HS-27A (cell line): ENCODE data around the gene MCU.
"Not testable (repeated sequence)": the region's sequence is repeated elsewhere in the genome, so short reads cannot be mapped to it uniquely, and the experiment has no call there.

Source experiments
- DNase-seq: peaks from one replicate; pipeline ENCODE4 v3.0.0-alpha.2; 2012; ENCODE audit warnings: low read depth, missing footprints

The MCU gene

DNA sequence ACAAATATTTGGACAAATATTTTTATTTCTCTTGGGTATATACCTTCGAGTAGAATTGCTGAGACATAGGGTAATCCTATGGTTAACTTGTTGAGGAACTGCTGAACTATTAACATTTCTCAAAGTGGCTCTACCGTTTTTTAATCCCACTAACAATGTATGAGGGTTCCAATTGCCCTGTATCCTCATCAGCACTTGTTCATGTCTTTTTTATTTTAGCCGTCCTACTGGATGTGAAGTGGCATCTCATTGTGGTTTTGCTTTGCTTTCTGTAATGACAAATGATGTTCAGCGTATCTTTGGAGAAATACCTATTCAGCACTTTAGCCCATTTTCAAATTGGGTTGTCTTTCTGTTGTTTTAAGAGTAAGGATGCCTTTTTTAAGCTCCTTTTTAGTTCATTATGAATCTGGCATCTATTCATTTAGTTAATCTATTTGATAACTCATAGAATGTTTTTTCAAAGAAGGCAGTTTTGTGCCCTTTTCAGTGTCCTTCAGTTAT, 40.0 kb downstream of the MCU start:
- DNase-seq, result no peak

- no peak for DNase-seq
These were observed 40.6 kb downstream of the MCU start for GRCh38 chr10:72732521-72732920.

GRCh38 chr10:72733989-72734388, 42.0 kb downstream of the MCU start:
- DNase-seq, result no peak

DNA sequence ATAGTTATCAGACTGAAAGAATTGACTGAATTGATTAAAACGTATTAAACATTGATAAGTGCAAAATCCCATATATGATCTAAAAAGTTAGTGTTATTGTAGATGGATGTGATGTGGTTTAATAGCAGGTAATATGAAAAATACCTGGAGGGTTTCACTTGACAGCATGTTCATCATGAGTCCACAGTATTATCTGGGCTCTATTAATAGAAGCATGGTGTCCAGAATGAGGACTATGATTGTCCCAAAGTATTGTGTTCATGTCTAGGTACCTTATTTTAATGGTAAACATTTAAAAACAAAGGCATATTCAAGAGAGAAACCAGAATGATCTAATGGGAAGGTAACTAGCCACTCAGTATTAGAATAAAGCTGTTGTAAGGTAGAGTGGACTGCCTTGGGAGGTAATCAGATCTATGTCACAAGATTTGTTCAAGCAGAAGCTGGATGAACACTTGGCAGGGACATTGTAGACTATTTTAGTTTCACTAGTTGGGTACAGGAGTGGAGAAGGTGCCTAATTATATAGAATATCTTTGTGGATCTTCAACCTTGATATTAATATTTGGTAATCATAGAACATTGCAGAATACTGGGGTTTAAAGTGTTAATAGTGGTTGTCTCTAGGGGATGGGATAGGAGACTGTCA, 43.5 kb downstream of the MCU start:
- DNase-seq, result no peak

DNA sequence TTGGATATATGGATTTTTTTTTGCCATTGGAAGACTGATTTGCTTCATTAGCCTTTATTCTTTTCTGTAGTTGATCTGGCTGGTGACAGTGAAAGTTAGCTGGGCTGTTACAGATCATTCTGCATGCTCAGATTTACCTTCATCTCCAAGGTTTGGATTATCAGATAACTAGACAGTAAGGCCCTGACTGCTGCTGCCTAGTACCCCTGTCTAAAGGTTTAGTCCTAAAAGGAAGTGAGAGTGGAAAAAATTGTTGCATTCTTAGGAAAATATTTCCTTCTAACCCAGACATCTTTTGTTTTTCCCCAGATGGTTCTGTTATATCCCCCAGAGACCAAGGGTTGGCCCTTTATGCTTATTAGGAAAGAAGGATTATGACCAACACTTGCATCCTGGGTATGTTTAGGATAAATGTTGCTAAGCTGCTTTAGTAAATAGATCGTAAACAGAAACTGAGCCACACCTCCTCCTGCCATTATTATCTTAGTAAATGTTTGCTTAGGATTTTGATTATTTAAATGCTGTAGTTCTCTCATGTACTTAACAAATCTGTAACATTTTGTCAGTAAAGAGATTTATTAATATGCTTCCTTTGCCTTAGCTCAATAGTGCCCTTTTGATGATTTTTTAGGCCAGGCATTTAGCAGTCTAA, 44.4 kb downstream of the MCU start:
- no peak for DNase-seq

GRCh38 chr10:72736828-72737220, 44.9 kb downstream of the MCU start:
- DNase-seq, result no peak

GRCh38 chr10:72737357-72737756, 45.4 kb downstream of the MCU start:
- not testable (repeated sequence) for DNase-seq

GRCh38 chr10:72738486-72738885, 46.5 kb downstream of the MCU start:
- no peak for DNase-seq

DNA sequence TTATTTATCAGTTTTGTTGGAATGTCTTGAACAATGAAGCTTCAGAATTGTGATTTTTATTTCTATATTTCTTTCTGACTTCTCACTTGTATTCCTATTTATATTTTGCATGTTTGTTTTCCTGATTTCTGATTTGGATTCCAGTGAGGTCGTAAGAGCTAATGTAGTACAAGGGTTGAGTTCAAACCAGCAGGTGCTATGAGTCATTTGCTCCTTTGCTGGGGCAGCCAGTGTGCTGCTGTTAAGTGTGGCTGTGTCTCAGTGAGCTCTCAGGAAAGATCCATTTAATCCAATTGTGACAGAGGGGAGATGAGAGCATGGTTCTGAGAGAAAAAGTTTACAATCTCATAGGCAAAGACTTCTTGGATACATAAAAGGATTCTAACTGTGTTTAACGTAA, 48.6 kb downstream of the MCU start:
- DNase-seq, result no peak

- DNase-seq, result no peak
These were observed 50.1 kb downstream of the MCU start for GRCh38 chr10:72742092-72742491.

GRCh38 chr10:72742797-72743196, 50.9 kb downstream of the MCU start:
- no peak for DNase-seq

- no peak for DNase-seq
These were observed 52.6 kb downstream of the MCU start for GRCh38 chr10:72744566-72744965.

- no peak for DNase-seq
These were observed 54.8 kb downstream of the MCU start for GRCh38 chr10:72746426-72747363.

GRCh38 chr10:72747521-72747920, 55.6 kb downstream of the MCU start:
- DNase-seq, result no peak

DNA sequence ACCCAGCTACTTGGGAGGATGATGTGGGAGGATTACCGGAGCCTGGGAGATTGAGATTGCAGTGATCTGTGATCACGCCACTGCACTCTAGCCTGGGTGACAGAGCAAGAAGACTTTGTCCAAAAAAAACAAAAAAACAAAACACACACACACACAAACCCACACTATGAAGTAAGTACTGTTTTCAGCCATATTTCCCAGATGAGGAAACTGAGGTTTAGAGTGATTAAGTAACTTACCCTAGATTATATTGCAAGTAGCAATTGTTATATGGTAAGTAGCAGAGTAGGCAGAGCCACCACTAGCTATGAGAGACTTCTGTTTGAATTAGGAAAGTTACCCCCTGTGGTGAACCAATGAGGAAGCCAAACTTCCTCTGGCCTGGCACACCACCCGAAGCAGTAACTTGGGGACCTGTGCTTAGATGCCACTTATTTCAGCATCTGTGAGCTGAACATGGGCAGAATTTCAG, 61.9 kb downstream of the MCU start:
- no peak for DNase-seq

DNA sequence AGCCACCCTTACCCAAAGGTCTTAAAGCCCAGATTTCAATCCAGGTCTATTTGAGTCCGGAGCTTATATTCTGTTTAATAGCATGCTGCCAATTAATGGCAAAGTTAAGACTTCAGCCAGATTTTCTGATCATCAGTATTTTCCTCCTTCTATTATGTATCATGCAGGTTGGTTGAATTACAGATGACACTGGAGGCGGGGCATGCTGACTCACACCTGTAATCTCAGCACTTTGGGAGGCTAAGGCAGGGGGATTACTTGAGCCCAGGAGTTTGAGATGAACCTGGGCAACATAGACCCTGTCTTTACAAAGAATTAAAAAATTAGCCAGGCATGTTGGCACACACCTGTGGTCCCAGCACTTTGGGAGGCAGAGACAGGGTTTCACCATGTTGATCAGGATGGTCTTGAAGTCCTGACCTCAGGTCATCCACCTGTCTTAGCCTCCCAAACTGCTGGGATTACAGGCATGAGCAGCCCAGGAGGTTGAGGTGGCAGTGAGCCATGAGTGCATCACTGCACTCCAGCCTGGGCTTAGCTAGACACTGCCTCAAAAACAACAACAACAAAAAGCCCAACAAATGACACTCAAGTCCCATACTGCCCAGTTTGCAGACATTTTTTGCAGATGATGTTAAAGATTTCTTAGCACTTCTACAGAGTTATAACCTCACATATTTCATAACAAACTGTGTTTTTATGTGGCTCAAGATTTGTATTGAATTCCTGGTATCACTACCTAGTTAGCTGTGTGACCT, 62.5 kb downstream of the MCU start:
- no peak for DNase-seq

GRCh38 chr10:72756674-72757385, 64.9 kb downstream of the MCU start:
- DNase-seq, result no peak

DNA sequence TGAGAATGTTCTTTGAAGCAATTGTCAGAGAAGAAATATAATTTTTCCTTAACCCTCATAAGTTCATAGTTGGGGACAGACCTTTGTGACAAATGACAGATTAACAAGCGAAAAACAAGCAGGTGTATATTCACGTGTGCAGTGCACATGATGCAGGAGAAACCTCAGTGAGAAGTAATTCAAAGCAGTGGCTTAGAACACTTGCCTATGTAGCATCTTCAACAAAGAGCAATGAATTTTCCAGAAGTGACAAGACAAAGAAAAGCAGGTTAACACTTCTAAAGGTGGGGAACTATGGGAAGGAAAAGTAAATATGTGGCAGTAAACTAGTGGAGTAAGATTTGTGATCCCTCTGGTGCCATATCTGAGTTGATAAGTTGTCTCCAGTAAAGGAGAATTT, 65.8 kb downstream of the MCU start:
- no peak for DNase-seq

GRCh38 chr10:72758930-72759329, 67.0 kb downstream of the MCU start:
- DNase-seq, result not testable (repeated sequence)

DNA sequence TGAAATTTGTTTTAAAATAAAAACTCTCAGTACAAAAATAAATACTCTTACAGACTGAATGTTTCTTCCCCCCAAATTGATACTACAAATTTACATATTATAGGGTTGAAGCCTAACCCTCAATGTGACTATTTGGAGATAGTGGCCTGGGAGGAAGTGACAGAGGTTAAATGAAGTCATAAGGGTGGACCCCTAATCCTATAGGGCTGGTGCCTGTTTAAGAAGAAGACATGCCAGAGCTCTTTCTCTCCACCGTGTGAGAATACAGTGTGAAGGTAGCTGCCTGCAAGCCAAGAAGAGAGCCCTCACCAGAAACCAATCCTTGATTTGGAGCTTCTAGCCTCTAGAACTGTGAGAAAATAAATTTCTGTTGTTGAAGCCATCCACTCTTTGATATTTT, 67.6 kb downstream of the MCU start:
- no peak for DNase-seq

- no peak for DNase-seq
These were observed 69.6 kb downstream of the MCU start for GRCh38 chr10:72761498-72761897.
